HepG2 (cell line): Measurements from ENCODE around the gene FUT6. TPM values are rescaled to one million over a fixed set of nuclear protein-coding genes. Genes with fewer than 3 reads are reported as not detected.

Experiments
- GPN1 ChIP-seq: sonication (generic); formaldehyde crosslinking; IDR thresholded peaks from 2 replicates; pipeline ENCODE4 v1.5.1; 2020; ENCODE audit warnings: missing genetic modification reagents, borderline replicate concordance
- HNRNPLL ChIP-seq: fragments of 200-400 bp; formaldehyde crosslinking; IDR thresholded peaks from 2 replicates; pipeline ENCODE4 v1.6.1; 2017; ENCODE audit warnings: mild to moderate bottlenecking, low read depth, low read length; ENCODE audit not compliant: poor library complexity, severe bottlenecking
- KLF15 ChIP-seq: sonication (generic); formaldehyde crosslinking; IDR thresholded peaks from 2 replicates; pipeline ENCODE4 v1.8.1; 2023; ENCODE audit warnings: borderline replicate concordance, mild to moderate bottlenecking, inconsistent platforms, missing genetic modification reagents, mixed read lengths
- NPAS2 ChIP-seq: sonication (generic); formaldehyde crosslinking; IDR thresholded peaks from 2 replicates; pipeline ENCODE4 v1.8.0; 2022; ENCODE audit warnings: mild to moderate bottlenecking, missing genetic modification reagents, borderline replicate concordance
- PAF1 ChIP-seq: IDR thresholded peaks from 2 replicates; pipeline ENCODE4 v1.6.1; 2016; ENCODE audit warnings: missing genetic modification reagents, missing compliant biosample characterization
- PTBP1 ChIP-seq: fragments of 200-400 bp; formaldehyde crosslinking; IDR thresholded peaks from 2 replicates; pipeline ENCODE4 v1.6.1; 2018; ENCODE audit warnings: low read length, low read depth; ENCODE audit not compliant: poor library complexity, severe bottlenecking
- RARG ChIP-seq: sonication (generic); formaldehyde crosslinking; IDR thresholded peaks from 2 replicates; pipeline ENCODE4 v1.4.0; 2020; ENCODE audit warnings: low read depth, mild to moderate bottlenecking, missing genetic modification reagents
- TAF15 ChIP-seq: fragments of 200-400 bp; formaldehyde crosslinking; IDR thresholded peaks from one replicate; pipeline ENCODE4 v1.6.1; 2018; ENCODE audit warnings: mild to moderate bottlenecking, low read depth, low read length; ENCODE audit not compliant: poor library complexity, severe bottlenecking
- U2AF2 ChIP-seq: fragments of 200-400 bp; formaldehyde crosslinking; IDR thresholded peaks from 2 replicates; pipeline ENCODE4 v1.6.1; 2017; ENCODE audit warnings: low read depth, mild to moderate bottlenecking, low read length
- ZFP82 ChIP-seq: sonication (generic); formaldehyde crosslinking; IDR thresholded peaks from 2 replicates; pipeline ENCODE4 v1.5.1; 2020; ENCODE audit warnings: mild to moderate bottlenecking, missing genetic modification reagents, borderline replicate concordance
- ZMYM4 ChIP-seq: sonication (generic); formaldehyde crosslinking; IDR thresholded peaks from 2 replicates; pipeline ENCODE4 v1.8.1; 2023; ENCODE audit warnings: mild to moderate bottlenecking, missing genetic modification reagents
- ZNF20 ChIP-seq: sonication (generic); formaldehyde crosslinking; IDR thresholded peaks from 2 replicates; pipeline ENCODE4 v1.4.0; 2020; ENCODE audit warnings: mild to moderate bottlenecking, moderate library complexity, missing genetic modification reagents
- ZNF549 ChIP-seq: sonication (generic); formaldehyde crosslinking; IDR thresholded peaks from 2 replicates; pipeline ENCODE4 v1.5.0; 2020; ENCODE audit warnings: missing genetic modification reagents
- ZNF768 ChIP-seq: sonication (generic); formaldehyde crosslinking; IDR thresholded peaks from 2 replicates; pipeline ENCODE4 v1.4.0; 2020; ENCODE audit warnings: missing genetic modification reagents
- polyA plus RNA-seq, 8 experiments: library from polyadenylated mRNA; depleted of rRNA in 3 of 8; stranded (reverse) in 7 of 8; unstranded in 1 of 8; fragments of >200 nt; fragmentation: Illumina TruSeq in 4 of 8; extraction: Trizol in 4 of 8; gene quantifications; 2 replicates each; pipeline versions ENCODE4 v1.2.1 to v1.2.3, GENCODE V29; 2011 to 2016; ENCODE audit warnings: low read depth in 4 of 8, missing spikeins in 1 of 8, mixed read lengths in 1 of 8; ENCODE audit not compliant: insufficient read depth in 1 of 8
- total RNA-seq, 5 experiments: library from RNA; depleted of rRNA; stranded (reverse); fragments of >200 nt; fragmentation: Illumina TruSeq; extraction: Trizol; gene quantifications; 2 replicates each; pipeline ENCODE4 v1.2.3, GENCODE V29; 2016; ENCODE audit warnings: low read depth in 1 of 5
- TF ChIP-seq, protein P1 (sequence below): sonication (generic); formaldehyde crosslinking; IDR thresholded peaks from 2 replicates; pipeline ENCODE4 v1.5.0; 2020; ENCODE audit warnings: mild to moderate bottlenecking, missing genetic modification reagents
- TF ChIP-seq, protein P2 (sequence below): sonication (generic); formaldehyde crosslinking; IDR thresholded peaks from 2 replicates; pipeline ENCODE4 v1.4.0; 2020; ENCODE audit warnings: missing genetic modification reagents, mild to moderate bottlenecking, borderline replicate concordance
- TF ChIP-seq, protein P3 (sequence below): sonication (generic); formaldehyde crosslinking; IDR thresholded peaks from 2 replicates; pipeline ENCODE4 v1.4.0; 2020; ENCODE audit warnings: missing genetic modification reagents, borderline replicate concordance
- TF ChIP-seq, protein P4 (sequence below): sonication (generic); formaldehyde crosslinking; IDR thresholded peaks from 2 replicates; pipeline ENCODE4 v1.5.0; 2020; ENCODE audit warnings: missing genetic modification reagents
- TF ChIP-seq, protein P5 (sequence below): sonication (generic); formaldehyde crosslinking; IDR thresholded peaks from 2 replicates; pipeline ENCODE4 v1.8.0; 2022; ENCODE audit warnings: mild to moderate bottlenecking, missing genetic modification reagents, borderline replicate concordance

Gene FUT6
- total and polyA plus RNA-seq, 2 of the 13 experiments (the other 11 are each of a cell fraction or from before 2014, with no cell fraction given) = 8.2 to 27.7 TPM

DNA sequence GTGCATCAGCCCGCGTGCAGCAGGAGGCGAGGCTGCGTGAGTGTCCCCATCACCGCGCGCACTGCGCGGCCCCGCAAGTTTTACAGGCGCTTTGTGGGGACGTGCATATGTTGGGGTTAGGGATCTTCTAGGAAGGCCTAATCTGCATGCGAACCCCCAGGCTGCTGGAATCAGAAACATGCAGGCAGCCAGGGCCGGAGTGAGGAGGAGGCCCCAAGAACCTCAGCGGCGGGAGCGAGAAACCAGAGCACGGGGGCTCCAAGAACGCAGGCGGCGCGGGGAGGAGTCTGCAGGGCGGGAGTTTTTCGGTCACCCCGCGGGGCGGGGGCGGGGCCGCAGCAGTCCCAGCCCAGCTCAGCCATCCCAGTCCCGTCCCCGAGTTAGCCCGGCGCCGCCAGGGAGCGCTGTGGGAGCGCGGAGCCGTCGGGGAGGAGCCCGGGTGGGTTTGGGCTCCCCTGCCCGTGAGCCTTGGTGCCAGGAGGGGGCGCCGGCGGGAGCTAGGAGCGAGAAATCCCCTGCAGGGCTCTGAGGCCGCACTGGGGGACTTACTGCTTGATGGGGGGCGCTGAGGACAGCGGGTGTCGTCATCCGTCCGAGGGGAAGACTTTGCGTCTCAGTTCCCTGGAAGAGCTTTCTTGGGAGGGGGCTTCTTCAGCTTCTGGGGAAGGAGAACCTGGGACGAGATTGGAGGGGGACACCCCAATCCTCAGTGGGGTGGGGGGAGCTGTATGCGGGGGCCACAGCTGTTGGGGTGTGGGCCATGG is 35.6 kb downstream of the FUT6 start (continued):
- TF ChIP-seq, protein P1, sequence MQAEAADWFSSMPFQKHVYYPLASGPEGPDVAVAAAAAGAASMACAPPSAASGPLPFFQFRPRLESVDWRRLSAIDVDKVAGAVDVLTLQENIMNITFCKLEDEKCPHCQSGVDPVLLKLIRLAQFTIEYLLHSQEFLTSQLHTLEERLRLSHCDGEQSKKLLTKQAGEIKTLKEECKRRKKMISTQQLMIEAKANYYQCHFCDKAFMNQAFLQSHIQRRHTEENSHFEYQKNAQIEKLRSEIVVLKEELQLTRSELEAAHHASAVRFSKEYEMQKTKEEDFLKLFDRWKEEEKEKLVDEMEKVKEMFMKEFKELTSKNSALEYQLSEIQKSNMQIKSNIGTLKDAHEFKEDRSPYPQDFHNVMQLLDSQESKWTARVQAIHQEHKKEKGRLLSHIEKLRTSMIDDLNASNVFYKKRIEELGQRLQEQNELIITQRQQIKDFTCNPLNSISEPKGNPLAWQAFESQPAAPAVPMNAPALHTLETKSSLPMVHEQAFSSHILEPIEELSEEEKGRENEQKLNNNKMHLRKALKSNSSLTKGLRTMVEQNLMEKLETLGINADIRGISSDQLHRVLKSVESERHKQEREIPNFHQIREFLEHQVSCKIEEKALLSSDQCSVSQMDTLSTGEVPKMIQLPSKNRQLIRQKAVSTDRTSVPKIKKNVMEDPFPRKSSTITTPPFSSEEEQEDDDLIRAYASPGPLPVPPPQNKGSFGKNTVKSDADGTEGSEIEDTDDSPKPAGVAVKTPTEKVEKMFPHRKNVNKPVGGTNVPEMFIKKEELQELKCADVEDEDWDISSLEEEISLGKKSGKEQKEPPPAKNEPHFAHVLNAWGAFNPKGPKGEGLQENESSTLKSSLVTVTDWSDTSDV (CRISPR knock-in tag) = no peak
- TF ChIP-seq, protein P2, sequence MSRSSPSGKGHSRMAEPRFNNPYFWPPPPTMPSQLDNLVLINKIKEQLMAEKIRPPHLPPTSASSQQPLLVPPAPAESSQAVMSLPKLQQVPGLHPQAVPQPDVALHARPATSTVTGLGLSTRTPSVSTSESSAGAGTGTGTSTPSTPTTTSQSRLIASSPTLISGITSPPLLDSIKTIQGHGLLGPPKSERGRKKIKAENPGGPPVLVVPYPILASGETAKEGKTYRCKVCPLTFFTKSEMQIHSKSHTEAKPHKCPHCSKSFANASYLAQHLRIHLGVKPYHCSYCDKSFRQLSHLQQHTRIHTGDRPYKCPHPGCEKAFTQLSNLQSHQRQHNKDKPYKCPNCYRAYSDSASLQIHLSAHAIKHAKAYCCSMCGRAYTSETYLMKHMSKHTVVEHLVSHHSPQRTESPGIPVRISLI (CRISPR knock-in tag) = peak; percentile 57; the same call in 1 of the 2 replicates
- TF ChIP-seq, protein P3, sequence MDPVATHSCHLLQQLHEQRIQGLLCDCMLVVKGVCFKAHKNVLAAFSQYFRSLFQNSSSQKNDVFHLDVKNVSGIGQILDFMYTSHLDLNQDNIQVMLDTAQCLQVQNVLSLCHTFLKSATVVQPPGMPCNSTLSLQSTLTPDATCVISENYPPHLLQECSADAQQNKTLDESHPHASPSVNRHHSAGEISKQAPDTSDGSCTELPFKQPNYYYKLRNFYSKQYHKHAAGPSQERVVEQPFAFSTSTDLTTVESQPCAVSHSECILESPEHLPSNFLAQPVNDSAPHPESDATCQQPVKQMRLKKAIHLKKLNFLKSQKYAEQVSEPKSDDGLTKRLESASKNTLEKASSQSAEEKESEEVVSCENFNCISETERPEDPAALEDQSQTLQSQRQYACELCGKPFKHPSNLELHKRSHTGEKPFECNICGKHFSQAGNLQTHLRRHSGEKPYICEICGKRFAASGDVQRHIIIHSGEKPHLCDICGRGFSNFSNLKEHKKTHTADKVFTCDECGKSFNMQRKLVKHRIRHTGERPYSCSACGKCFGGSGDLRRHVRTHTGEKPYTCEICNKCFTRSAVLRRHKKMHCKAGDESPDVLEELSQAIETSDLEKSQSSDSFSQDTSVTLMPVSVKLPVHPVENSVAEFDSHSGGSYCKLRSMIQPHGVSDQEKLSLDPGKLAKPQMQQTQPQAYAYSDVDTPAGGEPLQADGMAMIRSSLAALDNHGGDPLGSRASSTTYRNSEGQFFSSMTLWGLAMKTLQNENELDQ (CRISPR knock-in tag) = no peak
- TF ChIP-seq TAF15 = no peak
- no peak for TF ChIP-seq GPN1
- TF ChIP-seq ZMYM4 (CRISPR knock-in tag) = peak; percentile 31; the same call in 1 of the 2 replicates
- TF ChIP-seq PTBP1 = no peak
- TF ChIP-seq HNRNPLL = peak; percentile 70
- TF ChIP-seq, protein P4, sequence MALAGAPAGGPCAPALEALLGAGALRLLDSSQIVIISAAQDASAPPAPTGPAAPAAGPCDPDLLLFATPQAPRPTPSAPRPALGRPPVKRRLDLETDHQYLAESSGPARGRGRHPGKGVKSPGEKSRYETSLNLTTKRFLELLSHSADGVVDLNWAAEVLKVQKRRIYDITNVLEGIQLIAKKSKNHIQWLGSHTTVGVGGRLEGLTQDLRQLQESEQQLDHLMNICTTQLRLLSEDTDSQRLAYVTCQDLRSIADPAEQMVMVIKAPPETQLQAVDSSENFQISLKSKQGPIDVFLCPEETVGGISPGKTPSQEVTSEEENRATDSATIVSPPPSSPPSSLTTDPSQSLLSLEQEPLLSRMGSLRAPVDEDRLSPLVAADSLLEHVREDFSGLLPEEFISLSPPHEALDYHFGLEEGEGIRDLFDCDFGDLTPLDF (CRISPR knock-in tag) = 0 out of 2 replicates have a peak, but pooled peaks have one; percentile 58
- TF ChIP-seq U2AF2 = no peak
- TF ChIP-seq RARG (CRISPR knock-in tag) = no peak
- TF ChIP-seq ZFP82 = peak; percentile 81; the same call in 1 of the 2 replicates
- TF ChIP-seq, protein P5, sequence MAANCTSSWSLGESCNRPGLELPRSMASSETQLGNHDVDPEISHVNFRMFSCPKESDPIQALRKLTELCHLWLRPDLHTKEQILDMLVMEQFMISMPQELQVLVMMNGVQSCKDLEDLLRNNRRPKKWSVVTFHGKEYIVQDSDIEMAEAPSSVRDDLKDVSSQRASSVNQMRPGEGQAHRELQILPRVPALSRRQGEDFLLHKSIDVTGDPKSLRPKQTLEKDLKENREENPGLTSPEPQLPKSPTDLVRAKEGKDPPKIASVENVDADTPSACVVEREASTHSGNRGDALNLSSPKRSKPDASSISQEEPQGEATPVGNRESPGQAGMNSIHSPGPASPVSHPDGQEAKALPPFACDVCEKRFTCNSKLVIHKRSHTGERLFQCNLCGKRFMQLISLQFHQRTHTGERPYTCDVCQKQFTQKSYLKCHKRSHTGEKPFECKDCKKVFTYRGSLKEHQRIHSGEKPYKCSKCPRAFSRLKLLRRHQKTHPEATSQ = no peak
- TF ChIP-seq NPAS2 (CRISPR knock-in tag) = no peak
- TF ChIP-seq ZNF20 (CRISPR knock-in tag) = no peak
- TF ChIP-seq ZNF549 (CRISPR knock-in tag) = no peak
- peak; percentile 32 for TF ChIP-seq ZNF768
- TF ChIP-seq PAF1 (CRISPR knock-in tag) = no peak
- 0 out of 2 replicates have a peak, but pooled peaks have one; percentile 40 for TF ChIP-seq KLF15 (CRISPR knock-in tag)
